ENCODE data around the gene TNS3.
"Not testable (repeated sequence)": the region's sequence is repeated elsewhere in the genome, so short reads cannot be mapped to it uniquely, and the experiment has no call there.

TNS3 gene

DNA sequence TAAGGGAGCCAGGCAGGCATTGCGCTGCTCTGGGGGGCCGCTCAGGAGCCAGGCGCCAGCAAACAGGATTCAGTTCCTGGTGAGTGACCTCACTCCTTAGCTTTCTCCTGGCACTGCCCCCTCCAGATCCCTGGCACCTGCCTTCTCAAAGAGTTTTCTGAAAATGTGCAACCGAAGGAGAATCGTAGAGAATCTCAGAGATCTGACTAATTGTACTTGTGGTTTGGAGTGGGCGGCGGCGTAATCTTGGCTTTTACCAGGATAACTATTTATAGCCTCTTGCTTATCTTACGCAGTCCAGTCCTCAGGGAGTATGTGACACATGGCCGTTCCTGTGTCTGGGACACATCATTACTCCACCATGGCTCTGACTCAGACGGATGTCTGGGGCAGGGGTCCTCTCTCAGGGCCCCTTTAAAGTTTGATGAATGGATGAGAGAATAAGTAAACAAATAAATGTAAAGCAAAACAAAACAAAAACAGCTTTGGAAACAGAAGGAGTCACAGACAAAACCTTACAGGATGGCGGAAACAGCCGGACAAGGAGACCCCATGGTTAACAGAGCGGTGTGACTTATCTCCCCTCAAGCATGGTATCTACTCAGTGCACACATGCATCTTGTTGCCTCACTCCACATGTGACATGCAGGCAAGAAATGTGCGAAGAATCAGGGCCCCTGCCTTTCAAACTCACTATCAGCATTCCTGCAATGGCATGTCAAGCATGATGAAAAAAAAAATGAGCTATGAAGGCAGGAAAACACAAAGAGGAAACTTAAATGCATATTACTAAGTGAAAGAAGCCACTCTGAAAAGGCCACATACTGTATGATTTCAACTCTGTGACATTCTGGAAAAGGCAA lies 99.7 kb downstream of the TNS3 start:
- DNase-seq = no peak

DNA sequence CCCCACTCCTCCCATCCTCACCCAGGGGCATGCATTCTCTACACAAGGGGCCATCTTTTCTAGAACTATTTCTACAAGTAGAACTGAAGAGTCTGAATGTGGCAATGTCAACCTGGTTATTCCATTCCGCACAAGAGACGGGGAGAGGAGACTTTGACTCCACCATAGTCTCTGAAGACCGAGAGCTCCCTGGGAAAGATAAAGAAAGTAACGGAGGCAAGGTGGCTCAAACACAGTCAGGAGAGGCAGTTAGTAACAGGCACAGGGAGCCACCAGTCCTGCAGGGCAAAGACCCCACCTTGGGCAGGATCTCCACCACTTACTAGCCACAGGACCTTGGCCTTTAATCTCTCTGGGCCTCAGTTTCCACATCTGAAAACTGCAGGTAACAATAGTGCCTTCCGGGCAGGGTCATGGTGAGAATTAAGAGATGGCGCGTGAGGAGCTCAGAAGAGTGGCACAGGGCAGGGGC lies 100.3 kb downstream of the TNS3 start:
- no peak for DNase-seq

DNA sequence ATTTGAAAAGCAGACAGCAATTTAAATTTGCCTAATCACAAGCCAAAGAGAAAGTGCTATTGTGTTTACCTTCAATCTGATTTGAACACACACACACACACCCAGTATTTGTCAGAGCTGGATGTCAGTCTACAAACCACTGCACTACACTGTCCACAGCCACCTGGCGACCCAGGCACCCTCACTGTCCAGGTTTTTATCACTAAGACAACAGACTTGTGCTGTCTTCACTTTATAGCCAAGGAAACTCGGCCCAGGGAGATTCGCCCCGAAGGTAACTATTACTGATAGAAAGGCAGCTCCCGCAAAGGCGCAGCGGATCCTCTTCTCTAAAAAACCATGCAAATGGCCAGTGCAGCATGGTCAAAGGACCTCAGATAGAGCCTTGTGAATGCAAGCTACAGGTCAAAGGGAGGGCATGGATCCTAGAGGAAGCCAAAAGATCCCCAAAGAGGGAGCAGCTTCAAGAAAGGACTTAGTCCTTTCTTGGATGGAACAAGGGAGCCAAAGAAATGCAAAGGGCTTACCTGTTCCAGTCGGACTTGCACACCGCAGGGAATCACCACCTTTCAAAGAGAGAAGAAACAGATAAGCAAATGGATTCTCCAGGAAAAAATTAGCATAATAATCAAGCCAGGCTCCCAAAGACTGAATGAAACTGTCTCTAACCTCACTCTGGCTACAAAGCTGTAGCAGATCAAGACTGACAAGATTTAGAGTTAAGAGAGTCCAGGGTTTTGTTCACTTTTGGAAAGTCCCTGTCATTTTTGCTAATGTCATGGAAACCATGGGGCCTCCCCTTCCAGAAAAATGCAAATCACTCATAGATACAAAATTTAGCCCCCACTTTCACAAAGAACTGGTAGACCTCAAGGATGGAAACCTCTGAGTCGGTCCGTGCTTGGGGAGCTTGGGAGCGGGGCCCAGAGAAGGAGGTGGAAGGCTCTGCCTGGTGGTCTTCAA lies 101.1 kb downstream of the TNS3 start:
- DNase-seq = no peak

DNA sequence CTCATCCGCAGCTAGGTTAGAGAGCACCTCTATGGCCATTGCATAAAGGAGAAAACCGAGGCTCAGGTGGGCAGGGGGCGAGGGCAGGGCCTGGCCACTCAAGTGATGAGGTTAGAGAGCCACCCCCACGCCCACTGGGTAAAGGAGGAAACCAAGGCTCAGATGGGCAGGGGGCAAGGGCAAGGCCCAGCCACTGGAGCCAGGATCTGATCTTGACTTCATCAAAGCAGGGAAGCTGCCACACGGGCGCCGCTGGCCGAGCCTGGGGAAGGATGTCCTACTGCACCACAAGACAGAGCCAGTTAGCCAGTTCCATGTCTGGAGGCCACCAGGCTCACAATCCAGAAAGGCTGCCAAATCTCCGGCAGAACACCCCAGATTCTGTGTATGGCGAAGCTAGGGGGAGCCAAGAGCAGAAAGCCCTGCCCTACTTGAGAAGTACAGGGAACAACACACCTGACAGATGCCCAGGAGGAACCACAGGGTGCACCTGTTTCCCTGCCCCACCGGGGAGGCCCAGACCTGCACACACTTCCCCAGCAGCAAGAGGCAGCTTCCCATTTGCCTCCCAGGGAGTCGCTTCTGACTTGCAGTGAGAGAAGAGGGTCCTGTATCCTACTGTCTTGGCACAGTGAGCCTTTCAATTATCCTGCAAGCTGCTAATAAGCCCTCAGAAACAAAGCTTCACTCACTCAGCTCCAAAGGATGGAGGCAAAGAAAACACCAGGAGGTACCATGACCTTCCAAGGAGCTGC lies 101.9 kb downstream of the TNS3 start:
- no peak for DNase-seq

DNA sequence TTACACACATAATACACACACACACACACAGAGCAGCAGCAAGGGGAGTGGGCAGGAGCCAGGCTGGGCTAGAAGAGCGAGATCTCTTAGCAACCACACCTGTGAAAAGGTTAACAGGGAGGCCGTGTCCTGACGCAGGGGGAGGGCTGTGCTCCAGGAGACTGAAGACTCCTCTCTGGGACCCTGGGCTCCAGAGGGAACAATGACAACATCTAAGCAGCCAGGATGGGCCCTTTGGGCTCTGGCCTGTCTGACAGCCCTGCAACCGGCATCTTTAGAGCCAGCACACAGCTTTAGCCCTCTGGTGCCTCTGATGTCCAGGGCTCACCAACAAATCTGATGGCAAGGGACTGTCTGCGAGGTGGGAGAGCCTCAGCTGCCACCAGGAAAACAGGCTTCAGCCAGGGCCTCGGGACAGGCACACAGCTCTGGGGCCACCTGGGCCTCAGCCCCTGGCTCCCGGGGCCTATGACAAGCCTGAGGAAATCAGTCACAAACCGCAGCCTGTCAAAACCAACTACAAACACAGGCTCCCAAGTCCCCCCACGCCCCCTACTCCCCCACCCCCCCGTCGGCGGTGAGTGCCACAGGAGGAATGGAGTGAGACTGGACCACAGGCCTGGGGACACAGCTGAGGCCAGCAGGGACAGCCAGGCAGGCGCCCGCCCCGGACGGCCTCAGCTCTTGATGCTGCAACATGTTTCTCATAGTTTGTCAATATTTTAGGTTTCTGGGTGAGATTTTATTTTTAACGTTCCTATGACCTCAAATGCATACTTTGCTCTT lies 102.8 kb downstream of the TNS3 start:
- DNase-seq = no peak

DNA sequence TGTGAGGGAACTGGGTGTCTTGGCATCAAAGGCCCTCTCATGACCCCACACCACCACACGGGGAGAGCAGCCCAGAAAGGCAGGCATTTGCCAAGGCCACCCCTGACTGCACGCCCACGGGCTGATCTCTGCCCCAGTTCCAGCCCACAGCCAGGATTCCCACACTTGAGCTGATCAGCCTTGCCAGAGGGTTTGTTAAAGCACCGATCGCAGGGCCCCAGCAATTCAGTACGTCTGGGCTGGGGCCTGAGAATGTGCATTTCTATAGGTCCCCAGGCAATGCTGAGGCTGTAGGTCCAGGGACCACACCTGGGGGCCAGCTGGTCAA lies 103.9 kb downstream of the TNS3 start:
- DNase-seq = no peak

DNA sequence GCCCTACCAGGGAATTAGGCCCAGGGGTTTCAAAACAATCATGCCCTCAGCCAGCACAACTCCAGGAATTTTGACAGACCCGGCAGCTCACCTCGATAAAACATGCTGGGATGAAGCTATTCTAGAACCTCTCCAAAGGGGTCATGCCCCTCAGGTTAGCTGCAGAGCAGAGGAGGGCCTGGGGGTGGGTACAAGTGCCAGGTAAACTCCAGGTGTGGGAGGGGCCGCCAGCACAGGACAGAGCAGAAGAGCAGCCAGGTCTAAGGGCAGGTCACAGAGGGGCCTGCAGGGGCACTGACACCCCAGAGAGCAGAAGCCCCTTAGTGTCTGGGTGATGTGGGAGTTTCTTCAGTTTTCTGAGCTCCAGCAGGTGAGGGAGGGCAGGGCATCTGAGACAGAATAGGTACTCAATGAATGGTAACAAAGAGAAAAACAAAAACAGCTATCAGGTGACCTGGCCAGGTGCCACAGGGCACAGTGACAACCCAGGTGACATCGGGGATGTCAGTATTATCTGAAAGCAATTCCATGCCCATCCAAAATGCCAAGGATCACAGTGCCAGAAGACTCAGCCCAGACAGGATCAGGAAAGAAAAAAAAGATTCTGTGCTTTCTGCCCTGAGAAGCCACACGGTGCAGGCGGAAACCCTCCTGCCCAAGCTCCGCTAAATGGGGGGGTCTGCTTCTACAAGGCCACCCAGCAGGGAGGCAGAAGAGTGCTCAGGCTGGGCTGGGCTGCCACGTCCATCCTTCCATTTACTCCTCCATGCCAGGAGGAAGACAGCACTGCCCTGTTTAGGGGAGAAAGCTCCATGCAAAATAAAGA lies 104.5 kb downstream of the TNS3 start:
- DNase-seq = peak; percentile 74

DNA sequence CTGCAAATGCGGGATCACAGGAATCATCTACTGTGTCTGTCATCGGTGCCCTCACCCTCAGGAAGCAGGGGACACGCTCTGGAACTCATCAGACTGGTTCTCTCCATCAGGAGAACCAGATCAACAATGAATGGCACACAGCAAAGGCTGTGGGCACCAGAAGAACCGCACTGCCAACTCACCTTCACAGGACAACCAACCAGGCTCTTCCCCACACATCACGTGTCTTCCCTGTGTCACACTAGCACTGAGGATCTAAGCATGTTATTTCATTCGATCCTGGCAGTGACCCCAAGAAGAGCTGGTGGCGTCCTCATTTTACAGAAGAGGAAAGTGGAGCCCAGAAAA lies 106.1 kb downstream of the TNS3 start:
- DNase-seq = peak; percentile 63

DNA sequence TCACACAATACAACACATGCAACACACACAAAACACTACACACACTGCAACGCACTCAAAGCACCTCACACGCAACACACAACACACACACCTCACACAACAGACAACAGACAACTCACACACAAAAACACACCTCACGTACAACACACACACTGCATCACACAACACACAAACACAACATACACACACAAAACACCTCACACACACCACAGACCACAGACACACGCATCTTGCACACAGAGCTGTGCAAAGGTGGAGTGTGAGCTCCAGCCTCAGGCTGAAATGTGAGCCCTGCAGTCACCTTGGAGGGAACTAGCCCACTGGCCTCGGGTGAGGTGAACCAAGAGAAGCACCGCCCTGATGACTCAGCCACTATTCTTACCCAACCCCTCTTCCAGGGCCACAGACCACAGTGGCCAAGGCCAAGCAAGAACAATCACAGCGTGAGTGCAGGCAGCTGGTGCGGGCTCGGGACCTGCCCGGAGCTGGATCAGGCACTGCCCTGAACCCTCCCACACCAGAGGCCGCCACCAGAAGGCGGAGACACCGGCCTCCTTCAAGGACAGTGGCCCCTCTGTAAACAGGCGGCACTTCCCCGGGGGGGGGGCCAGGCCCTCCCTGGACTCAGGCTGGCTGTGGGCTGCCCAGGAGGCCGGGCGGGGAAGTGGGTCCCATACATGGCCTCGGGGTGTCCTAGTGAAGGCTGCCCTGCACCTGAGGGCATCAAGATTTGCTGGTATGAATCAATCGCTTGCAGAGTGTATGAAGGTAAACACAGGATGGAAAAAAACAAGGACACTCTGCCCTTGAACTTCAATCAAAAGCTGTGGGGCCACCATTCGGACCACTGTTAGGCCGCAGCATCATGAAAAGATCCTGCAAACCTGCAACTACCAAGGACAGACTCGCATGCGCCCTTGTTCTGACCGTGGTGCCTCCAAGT lies 106.7 kb downstream of the TNS3 start:
- DNase-seq = peak; percentile 96

DNA sequence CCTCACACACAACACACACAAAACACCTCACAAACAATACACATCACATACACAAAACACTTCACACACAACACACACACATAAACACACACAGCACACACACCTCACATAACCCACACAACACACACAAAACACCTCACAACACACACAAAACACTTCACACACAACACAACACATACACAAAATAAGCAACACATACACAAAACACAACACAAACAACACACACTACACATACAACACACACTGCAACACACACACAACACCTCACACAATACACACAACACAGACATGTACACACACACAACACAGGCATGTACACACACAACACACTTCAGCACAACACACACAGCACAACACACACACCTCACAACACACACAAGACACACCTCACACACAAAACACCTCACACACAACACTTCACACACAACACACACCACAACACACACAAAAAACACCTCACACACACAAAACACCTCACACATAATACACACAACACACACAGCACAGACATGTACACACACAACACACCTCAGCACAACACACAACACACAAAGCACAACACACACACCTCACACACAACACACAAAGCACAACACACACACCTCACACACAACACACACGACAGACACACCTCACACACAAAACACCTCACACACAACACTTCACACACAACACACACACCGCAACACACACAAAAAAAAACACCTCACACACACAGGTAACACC lies 107.5 kb downstream of the TNS3 start:
- no peak for DNase-seq

DNA sequence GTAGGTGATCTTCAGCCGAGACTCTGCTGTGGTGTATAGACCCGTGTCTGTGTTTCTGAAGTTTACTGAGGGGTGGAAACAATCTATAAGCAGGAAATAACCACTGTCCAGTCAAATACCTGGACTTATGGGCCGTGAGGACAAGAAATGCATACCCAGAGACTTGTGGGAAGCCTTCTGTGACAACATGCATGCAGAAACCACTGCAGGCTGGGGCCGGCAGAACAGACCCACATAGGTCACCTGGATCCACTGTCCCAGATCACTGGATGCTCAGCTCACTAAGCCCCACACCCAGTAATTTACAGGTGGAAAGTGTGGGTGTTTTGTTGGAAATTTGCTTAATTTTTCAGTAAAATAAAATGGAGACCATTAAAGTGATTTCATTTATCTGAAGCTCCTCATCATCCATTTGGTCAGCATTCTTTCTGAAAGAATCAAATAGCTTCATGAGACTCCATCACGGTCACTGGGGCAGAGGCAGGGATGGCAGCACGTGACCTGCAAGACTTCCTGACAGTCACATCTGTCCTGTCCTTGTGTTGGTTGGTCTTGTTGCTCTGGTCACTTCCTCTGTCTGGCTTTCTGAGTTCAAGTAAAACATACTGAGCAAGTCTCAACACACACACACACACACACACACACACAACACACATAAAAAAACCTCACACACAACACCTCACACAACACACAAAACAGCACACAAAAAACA lies 108.3 kb downstream of the TNS3 start:
- DNase-seq = no peak

DNA sequence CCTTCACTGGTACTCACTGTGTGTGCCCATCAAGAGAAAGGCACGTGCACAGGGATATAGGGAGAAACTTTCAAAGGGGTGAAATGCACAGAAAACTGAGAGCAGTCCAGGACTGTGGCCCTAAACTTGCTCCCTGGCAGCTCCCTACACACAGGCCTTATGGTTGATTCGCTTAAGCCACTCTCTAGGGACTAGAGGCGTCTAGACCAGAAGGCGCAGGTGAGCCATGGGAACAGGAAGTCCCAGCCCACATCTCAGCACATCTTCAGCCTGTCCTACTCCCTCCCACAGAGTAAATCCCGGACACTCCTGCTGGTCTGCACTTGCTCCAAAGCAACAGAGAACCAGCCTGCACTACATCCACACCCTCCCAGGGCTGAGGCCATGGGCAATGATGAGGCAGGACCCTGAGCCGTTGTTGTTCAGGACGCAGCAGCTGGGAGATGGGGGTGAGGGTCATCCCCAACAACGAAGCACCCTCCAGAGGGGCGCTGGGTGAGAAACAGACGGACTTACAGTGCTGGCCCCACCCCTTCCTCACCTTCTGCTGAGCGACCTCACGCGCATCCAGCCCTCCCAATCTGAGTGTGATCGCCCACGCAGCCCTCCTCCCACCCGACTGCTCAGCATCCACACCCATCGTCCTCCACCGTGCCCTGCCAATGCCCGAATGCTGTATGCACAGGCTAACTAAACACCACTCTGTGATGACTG lies 109.3 kb downstream of the TNS3 start:
- peak; percentile 71 for DNase-seq

DNA sequence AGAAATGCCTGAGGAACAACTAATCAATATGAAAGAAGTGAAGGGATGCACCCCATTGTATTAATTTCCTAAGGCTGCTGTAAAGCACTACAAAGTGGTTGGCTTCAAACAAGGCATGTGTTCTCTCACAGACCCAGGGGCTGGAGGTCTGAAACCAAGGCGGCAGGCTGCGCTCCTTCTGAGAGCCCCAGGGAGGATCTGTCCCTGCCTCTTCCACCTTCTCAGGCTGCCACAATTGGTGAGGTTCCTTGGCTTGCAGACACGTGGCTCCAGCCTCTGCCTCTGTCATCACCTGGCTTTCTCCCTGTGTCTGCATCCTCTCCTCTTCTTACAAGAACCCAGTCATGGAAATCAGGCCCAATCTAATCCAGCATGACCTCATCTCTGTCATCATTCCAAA lies 110.1 kb downstream of the TNS3 start:
- no peak for DNase-seq

DNA sequence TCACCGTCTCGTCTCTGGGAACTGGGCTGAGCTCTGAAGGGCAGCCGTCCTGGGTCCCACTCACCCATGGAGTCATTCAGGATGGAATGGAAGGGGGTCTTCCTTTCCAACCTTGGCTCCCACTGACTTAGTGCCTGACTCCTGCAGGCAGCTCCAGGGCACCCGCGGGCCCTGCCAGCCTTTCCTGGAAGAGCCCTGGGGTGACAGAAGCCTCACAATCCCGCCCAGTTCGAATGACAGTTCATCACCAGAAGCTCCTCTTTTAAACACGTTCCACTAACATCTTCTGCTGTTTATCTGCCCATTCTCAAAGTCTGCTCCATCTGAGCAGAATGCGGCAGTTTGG lies 110.6 kb downstream of the TNS3 start:
- no peak for DNase-seq

DNA sequence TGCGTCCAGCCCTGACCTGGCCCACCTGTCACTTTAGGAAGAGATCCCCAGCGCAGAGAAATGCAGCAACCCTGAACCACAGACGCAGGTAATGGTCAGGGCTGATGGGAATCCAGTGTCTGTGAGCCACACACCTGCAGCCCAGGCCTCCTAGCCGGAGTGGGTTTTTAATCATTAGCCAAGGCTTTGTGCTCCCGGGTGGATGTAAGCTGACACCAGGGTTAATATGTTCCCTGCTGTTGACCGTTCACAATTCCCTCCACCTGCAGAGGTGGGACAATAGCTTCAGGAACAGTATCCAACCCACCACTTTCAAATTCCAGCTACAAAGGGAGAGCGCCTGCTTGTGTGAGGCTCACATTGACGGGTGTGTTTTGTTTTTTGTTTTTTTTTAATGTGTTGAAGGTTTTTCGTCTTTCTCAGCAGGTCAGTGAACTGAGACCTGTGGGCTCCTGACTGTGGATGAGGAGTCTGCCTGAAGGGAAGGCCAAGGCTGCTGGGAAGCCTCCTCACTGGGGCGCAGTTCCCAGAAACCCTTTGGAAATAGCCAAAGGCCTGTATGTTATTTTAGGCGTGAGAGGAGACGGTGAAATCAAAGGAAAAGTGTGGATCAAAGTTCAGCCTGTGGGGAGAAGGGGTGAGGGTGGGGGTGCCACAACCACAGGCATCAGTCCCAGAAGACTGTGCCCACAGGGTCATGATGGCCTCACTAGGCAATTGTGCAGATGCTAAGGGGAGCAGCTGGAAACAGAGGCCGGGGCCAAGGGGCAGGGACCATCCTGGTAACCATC lies 111.1 kb downstream of the TNS3 start:
- DNase-seq = peak; percentile 96

DNA sequence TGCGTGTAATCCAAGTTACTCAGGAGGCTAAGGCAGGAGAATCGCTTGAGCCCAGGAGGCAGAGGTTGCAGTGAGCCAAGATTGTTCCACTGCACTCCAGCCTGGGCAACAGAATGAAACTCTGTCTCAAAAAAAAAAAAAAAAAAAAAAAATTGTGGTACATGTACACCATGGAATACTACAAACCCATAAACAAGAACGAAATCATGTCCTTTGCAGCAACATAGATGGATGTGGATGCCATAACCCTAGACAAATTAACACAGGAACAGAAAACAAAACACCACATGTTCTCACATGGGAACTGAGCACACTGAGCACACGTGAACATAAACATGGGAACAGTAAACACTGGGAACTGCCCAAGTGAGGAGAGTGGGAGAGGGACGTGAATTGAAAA lies 112.1 kb downstream of the TNS3 start:
- DNase-seq = not testable (repeated sequence)

DNA sequence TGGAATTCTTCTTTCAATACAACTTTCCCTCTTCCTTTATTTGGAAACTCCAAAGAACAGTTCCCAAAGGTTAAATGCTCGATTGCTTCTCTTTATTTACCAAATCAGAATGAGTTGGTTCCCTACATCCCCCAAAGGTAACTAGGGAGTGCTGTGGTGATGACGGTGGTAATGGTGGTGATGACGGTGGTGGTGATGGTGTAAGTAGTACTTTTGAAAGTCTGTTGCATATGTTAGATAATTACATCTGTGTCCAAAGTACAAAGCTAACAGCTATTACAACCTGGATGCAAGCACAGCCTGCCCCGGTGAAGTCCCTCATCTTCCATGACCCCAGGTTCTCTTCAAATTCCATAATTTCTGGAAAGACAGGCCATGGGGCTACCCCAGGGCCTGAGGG lies 115.1 kb downstream of the TNS3 start:
- DNase-seq = no peak

DNA sequence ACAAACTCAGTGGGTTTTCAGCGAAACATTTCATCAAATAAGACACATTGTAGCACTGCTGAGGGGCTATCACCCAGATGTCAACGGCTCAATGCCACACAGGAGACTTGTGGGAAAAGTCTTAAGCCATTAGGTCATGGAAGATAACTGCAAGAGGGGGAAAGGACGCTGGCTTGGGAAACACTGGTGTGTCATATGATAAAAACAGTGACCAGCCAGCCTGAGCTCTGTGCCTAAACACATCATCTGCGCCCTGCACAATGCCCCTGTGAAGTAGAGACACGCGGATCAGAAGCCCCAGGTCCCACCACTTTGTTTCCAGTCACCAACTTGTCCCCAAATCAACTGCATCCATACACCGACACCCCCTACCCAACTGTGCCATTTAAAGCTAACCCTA lies 116.7 kb downstream of the TNS3 start:
- no peak for DNase-seq

All from DMS153 (cell line).